Neural crest cell (in vitro differentiated cells): ENCODE data around the gene DPEP3. TPM values are rescaled to one million over a fixed set of nuclear protein-coding genes. Genes with fewer than 3 reads are reported as not detected.

Experiments used
- DNase-seq: peaks from one replicate; pipeline ENCODE4 v3.0.0; 2021; ENCODE audit warnings: low read depth, mixed read lengths, low spot score
- H3K27ac Mint-ChIP-seq: one replicate; pipeline ENCODE4 v1.8.0; 2021; ENCODE audit warnings: mild to moderate bottlenecking, mixed read lengths; ENCODE audit not compliant: unreplicated experiment
- H3K27me3 Mint-ChIP-seq: 2 replicates; pipeline ENCODE4 v1.8.0; 2021; ENCODE audit warnings: low read depth, mild to moderate bottlenecking, mixed read lengths
- H3K36me3 Mint-ChIP-seq: 2 replicates; pipeline ENCODE4 v1.8.0; 2021; ENCODE audit warnings: low read depth, mild to moderate bottlenecking, mixed read lengths
- H3K4me1 Mint-ChIP-seq: 2 replicates; pipeline ENCODE4 v1.8.0; 2021; ENCODE audit warnings: mixed read lengths
- H3K4me3 Mint-ChIP-seq: one replicate; pipeline ENCODE4 v1.8.0; 2021; ENCODE audit warnings: mild to moderate bottlenecking, mixed read lengths
- H3K9me3 Mint-ChIP-seq: 2 replicates; pipeline ENCODE4 v1.8.0; 2021; ENCODE audit warnings: mixed read lengths
- CTCF ChIP-seq: fragments of 200-600 bp; sonication (generic); conservative IDR thresholded peaks from 2 replicates; pipeline ENCODE4 v1.5.0; 2021; ENCODE audit warnings: antibody characterized with exemption, mild to moderate bottlenecking
- total RNA-seq: library from RNA; stranded (reverse); gene quantifications from 2 replicates; pipeline ENCODE4 v1.2.1, GENCODE V29; 2021

The DPEP3 gene
- total RNA-seq, 1 donor from 2014 or later: not detected

DNA sequence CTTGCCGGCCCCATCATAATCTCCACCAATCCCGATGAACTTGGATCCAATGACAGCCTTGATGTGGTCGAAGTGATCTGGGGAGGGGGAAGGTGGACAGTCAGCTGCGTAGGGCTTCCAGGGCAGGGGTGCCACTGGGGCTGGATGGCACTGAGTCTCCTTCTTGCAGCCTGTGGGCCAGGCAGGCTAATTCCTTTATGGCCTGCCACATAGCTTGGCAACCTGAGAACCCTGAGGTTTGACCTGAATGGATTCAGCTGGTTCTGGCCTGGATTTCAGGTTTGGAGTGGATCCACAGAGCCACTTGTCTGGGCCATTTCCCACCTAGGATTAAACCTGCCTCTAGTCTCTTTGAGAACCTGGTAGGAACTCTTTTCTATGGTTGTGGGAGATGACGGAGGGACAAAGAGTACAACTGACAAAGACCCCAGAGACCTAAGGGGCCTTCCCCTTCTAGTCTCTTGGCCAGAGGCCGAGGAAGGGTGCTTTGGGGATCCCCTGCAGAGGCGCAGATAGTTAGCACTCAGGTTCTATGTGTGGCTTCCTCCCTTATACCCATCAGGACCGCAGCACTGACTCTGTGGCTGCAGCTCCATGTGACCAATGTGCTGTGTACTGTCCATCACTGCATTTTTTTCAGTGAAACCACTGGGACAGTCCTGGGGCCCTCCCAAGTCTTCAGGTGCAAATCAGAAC is 9.2 kb upstream of the DPEP3 start:
- H3K4me3 Mint-ChIP-seq: no peak overlapping the region
- no peaks in the 10 kb centered on the region for H3K27me3 Mint-ChIP-seq
- no peak for TF ChIP-seq CTCF

GRCh38 chr16:67988675-67989074 is 8.4 kb upstream of the DPEP3 start:
- Mint-ChIP-seq H3K27me3 (no peaks in the 10 kb centered on the region), H3K4me3 (no peak overlapping the region), H3K9me3 (no peaks in the 10 kb centered on the region), H3K4me1 (peaks cover 5% of the 10 kb centered on the region), H3K27ac (no peak overlapping the region), H3K36me3 (no peaks in the 10 kb centered on the region)
- no peak for TF ChIP-seq CTCF
- DNase-seq: no peak

More for the DNA sequence above, 9.2 kb upstream of the DPEP3 start:
- no peak overlapping the region for H3K27ac Mint-ChIP-seq
- DNase-seq: no peak
- H3K4me1 Mint-ChIP-seq: peaks cover 5% of the 10 kb centered on the region
- H3K36me3 Mint-ChIP-seq: no peaks in the 10 kb centered on the region
- no peaks in the 10 kb centered on the region for H3K9me3 Mint-ChIP-seq

DNA sequence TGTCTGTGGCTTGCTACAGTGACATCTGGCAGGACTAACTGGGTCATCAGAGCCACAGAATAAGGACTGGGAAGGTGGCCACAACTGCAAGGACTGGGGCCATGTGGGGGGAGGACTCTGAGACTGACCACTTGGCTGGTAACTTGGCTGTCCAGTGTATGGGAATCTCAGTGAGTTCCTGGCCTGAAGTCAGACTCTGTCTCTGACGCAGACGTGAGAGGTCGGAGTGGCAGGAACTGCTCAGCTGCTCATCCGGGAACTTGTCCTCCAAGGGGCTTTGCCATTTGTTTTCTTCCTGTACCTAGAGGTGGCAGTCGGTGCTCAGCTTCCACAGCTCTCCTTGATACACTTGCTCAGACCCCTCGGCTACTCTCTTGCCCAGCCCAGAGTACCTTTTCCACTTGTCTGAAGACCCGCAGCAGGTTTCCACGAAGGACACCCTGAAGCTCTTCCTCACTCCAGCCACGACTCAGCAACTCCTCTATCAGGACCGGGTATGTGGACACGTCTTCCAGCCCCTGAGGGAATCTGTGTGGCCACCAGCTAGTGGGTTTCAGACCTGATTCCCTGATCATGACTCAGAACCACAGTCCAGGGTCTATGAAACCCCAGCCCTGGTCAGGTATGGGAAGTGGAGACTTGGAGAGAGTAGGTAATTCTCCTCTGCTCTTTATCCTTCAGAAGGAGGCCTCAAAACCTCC is 7.3 kb upstream of the DPEP3 start:
- DNase-seq: no peak
- Mint-ChIP-seq H3K4me1 (peaks cover 5% of the 10 kb centered on the region), H3K9me3 (no peaks in the 10 kb centered on the region)

GRCh38 chr16:67986949-67987348 is 6.7 kb upstream of the DPEP3 start:
- Mint-ChIP-seq H3K4me1 (peaks cover 5% of the 10 kb centered on the region), H3K27me3 (no peaks in the 10 kb centered on the region), H3K36me3 (no peaks in the 10 kb centered on the region), H3K9me3 (no peaks in the 10 kb centered on the region), H3K4me3 (no peak overlapping the region), H3K27ac (no peak overlapping the region)
- DNase-seq: no peak
- TF ChIP-seq CTCF: no peak

More for the DNA sequence above, 7.3 kb upstream of the DPEP3 start:
- peak overlapping the region; percentile 86 for H3K27ac Mint-ChIP-seq
- no peaks in the 10 kb centered on the region for H3K36me3 Mint-ChIP-seq
- TF ChIP-seq CTCF: no peak
- no peak overlapping the region for H3K4me3 Mint-ChIP-seq
- no peaks in the 10 kb centered on the region for H3K27me3 Mint-ChIP-seq

- Mint-ChIP-seq H3K9me3 (no peaks in the 10 kb centered on the region), H3K27ac (no peak overlapping the region), H3K4me1 (peaks cover 5% of the 10 kb centered on the region), H3K4me3 (no peak overlapping the region), H3K27me3 (no peaks in the 10 kb centered on the region), H3K36me3 (no peaks in the 10 kb centered on the region)
- no peak for DNase-seq
- TF ChIP-seq CTCF: no peak
Measured at GRCh38 chr16:67982011-67982696, 1.9 kb upstream of the DPEP3 start.
